GM19397 (cell line): ENCODE data around the gene DCDC1.

Experiments
- ATAC-seq: cut with Tn5 transposase; IDR thresholded peaks from one replicate; pipeline ENCODE4 v1.9.1; 2021; ENCODE audit warnings: mild to moderate bottlenecking, moderate library complexity; ENCODE audit not compliant: unreplicated experiment

Gene DCDC1, protein sequence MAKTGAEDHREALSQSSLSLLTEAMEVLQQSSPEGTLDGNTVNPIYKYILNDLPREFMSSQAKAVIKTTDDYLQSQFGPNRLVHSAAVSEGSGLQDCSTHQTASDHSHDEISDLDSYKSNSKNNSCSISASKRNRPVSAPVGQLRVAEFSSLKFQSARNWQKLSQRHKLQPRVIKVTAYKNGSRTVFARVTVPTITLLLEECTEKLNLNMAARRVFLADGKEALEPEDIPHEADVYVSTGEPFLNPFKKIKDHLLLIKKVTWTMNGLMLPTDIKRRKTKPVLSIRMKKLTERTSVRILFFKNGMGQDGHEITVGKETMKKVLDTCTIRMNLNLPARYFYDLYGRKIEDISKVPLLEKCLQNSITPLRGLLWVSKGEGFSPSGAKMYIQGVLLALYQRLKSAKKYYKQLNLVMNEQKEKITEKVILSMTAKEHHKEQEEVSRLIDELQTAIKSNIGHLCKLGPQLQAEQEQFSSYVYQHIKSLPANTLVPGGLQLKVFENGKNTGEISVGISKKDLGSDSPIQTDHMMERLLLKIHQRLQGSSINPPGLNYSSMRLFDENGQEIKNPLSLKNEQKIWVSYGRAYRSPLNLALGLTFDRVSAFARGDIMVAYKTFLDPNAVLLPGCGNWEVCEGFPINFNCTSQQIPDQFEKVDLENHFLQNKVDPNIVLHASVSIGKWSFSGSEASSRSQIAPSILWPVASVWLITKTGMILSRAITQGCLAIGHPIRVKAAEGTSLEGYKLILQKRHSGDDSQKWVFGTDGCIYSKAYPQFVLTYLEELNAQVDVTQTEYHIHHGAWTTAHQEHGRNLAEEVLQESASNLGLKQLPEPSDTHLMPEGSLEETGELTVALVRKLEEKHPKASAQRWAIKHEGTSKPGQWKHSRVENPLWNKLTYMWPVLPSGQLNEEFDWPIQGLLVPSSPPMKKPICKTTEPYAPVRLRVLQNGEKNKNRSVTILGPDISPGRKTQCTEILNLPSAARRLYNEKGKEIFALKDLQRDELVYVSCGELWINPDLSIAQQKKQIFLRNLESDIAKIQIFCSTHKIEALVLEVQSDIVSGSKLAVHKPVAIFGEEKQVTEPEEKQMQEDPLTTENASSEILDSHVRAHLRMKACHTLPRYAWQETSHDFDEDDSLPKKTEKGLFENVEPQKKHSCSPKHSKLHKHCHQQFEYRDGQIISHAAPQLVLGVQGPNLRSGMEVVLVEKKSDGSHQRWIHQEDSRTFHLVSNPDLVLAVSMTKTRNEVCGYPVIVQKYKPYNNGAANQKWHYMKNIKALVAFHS (N-terminal part only)

GRCh38 chr11:31369348-31370329 is at the start of gene DCDC1, which contains the start of gene DNAJC24:
DCDC1 (minus strand) TSS chr11:31369739; CDS start chr11:31328280, 41,459 bp downstream.
DNAJC24 (plus strand) TSS chr11:31369860; CDS start chr11:31370749, 889 bp downstream.
- peak; percentile 100 for ATAC-seq

GRCh38 chr11:31419138-31419537 is 49.6 kb upstream of the DCDC1 start:
- no peak for ATAC-seq

- no peak for ATAC-seq
Measured at GRCh38 chr11:31417816-31418215, 48.3 kb upstream of the DCDC1 start.

DNA sequence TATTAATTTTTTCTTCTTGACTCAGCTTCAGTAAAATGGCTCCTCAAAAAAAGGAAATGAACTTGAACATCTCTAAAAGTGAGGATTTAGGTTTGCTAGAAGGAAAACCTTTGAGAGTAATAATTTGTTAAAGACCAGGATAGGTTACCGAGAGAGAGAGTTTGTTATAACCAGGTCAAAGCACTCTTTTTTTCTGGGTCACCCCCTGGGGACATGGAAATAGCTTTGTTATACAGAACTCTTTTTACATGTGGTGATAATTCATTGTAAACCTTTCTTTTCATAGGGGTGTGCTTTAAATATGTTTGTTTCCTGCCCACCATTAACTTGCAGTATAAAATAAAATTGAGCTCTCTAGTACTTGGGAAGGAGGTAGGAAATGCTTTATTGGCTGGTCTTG is 47.8 kb upstream of the DCDC1 start:
- ATAC-seq, result no peak

DNA sequence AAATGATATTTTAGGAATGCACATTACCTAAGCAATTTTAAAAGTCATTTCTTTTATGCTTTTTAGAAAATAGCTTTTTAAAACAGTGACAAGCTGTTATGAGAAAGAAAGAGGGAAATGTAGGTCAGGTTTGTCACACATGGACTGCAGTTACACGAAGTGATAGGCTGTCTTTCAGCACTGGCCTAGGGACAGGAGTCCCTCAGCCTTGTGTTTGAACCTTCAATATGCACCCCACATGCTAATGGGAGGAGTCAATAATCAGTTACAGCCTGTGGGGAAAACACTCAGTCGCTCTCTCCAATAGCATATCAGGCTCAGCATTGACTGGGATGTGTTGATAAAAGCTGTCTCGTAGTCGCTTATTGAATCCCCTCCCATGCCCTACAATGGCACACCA is 45.9 kb upstream of the DCDC1 start:
- ATAC-seq, result no peak

GRCh38 chr11:31414338-31414737 is 44.8 kb upstream of the DCDC1 start:
- no peak for ATAC-seq

GRCh38 chr11:31412946-31413345 is 43.4 kb upstream of the DCDC1 start:
- ATAC-seq, result no peak

- no peak for ATAC-seq
Measured at GRCh38 chr11:31408201-31408600, 38.7 kb upstream of the DCDC1 start.

DNA sequence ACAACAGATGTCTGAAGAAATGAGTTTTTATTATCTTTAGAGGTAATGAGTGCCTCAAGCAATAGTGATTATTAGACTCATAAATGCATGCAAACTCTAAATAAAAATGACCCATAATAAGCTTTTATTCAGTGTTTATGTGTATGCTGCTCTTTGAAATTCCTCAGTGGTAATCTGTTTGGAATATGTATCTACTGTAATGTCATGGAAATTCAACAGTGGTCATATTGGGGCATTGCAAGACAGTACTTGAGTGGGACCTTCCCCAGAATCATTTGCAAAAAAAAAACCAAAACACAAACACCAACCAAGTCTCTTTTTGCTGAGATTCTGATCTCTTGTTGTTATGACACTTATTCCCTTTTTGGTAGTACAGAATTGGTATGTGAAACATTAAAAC is 35.1 kb upstream of the DCDC1 start:
- no peak for ATAC-seq

DNA sequence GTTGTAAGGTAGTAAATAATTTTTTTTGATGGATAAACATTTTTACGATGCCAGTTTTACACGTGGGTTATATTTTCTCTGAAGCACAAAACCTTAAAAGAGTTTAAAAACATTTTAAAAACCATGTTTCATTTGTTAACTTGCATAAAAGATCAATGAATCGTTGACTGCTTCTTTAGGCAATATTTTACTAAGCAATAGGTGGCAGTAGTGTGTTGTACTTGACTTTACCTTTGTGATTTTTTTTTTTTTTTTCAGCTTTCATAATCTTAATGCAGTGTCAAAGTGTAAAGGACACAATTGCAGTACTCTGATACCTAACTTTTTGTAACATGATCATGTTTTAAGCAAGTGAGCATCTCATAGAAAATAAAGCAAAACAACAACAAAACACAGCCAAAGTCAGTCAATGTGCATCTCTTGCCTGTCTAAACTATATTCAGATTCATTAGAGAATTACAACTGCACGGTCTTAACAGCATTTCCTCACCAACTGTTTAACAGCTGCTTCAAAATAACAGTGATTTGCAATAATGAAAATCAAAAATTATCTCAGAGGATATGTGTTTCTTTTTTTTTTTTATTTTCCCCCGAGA is 27.8 kb upstream of the DCDC1 start:
- no peak for ATAC-seq

GRCh38 chr11:31387379-31387778 is 17.8 kb upstream of the DCDC1 start:
- ATAC-seq, result no peak

DNA sequence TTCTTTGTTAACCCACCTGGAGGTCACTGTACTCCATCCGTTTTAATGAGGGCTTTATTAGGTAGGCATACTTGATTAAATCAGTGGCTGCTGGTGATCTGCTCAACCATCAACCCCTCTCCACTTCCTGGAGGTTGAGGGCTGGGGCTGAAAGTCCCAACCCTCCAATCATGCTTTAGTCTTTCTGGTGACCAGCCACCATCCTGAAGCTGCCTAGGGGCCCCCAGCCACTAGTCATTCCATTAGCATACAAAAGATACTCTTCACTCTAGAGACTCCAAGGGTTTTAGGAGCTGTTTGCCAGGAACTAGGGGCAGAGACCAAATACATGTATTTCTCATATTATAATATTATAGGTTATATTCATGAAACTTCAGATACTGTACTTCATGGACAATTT is 13.6 kb upstream of the DCDC1 start:
- no peak for ATAC-seq

GRCh38 chr11:31375879-31376278 is 6.3 kb upstream of the DCDC1 start:
- no peak for ATAC-seq

DNA sequence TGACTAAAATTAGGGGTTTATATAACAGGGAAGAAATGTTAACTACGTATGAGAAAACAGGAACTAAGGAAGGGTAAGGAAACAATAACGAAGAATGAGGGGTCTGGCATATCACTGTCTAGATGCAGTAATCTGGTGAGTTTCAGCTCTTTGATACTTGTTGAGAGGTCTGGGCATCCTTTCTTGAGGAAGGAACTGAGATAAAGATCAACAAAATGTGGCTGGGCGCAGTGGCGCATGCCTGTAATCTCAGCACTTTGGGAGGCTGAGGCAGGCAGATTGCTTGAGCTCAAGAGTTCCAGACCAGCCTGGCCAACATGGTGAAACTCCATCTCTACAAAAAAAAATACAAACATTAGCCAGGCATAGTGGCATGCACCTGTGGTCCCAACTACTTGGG is 2.7 kb downstream of the DCDC1 start:
- no peak for ATAC-seq

DNA sequence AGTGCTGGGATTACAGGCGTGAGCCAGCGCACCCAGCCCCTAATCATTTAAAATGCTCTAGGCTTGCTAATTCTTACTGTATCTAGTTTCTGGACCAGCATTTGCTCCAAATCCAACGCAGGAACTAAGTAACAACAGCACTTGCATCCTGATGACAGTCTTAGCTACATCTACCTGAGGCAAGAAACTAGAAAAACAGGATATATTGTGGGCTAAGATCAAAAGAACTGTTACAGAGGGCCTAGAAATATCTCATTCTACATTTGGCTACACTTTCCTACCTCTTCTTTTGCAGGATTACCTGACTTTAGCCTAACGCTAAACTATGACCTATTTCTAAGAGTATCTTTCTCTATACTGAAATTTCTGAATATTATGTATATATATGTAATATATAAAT is 7.8 kb downstream of the DCDC1 start:
- no peak for ATAC-seq

- no peak for ATAC-seq
Measured at GRCh38 chr11:31355817-31356216, 13.7 kb downstream of the DCDC1 start.

DNA sequence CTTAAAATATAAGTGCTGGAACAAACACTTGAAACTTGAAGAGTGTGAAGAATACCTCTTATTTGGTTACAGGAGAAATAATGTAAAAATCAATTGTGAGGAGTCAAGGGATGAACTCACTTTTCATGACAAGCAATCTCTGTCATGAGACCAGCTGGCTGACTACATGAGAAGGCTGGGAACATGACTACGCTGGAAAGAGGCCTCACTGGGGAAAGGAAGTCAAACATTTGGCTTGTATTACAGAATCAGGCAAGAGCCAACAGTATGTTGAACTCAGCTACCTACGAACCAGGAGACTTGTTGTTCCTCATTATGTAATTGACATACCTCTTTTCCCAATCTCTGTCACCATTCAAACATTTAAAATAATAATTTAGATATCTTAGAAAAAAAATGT is 14.4 kb downstream of the DCDC1 start:
- ATAC-seq, result no peak

DNA sequence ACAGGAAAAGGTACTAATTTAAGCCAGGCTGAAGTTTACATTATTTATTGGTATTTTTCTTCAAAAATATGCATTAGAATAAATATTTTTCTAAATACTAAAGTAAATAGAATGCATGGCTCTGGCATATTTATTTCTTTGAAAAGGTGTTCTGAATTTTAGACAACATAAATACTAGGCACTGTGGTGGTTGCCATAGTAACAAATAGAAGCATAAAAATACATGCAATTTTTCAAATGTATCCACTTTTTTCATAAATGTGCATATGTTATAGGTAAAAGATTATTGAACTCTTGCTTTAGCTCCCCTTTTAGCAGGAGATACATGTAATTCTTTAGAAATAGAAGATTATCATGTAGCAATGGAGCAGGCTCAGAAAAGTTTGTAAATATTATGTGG is 18.4 kb downstream of the DCDC1 start:
- no peak for ATAC-seq

DNA sequence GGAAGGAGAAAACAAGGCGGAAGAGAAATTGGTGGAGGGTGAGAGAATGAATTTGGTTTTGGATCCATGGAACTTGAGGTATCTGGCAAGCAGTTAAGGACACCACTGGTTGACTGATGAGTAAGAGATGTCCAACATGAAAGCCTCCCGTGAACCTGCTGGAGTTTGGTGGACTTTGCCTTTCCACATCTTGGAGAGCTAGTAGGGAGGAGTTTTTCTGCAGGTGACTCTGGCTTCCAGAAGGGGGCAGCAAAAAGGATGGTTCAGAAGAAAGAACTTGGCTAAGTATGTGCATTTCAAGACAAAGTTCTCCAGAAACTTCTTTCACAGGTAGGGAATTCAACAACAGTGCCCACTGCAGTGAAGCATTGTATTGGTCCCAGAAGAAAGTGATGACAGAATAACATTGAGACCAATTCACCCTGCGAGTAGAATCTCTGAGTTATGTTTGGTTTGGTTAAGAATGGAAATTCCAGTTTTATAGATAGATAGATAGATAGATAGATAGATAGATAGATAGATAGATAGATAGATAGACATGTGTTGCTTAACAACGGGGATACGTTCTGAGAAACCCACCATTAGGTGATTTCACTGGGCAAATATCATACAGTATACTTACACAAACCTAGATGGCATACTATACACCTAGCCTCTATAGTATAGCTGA is 28.5 kb downstream of the DCDC1 start:
- ATAC-seq, result no peak
